ENCODE data around the gene PRUNE1. TPM values are rescaled to one million over a fixed set of nuclear protein-coding genes. Genes with fewer than 3 reads are reported as not detected.

Gene PRUNE1
- total RNA-seq, 2 donors from 2014 or later = 12.5 to 15.3 TPM

- H3K4me3 Mint-ChIP-seq = no peak overlapping the region
- no peak overlapping the region for H3K27ac Mint-ChIP-seq
- H3K36me3 Mint-ChIP-seq (ENCODE audit: low read depth) = peaks cover 12% of the 10 kb centered on the region
- peaks cover 10% of the 10 kb centered on the region for H3K4me1 Mint-ChIP-seq
- no peaks in the 10 kb centered on the region for H3K27me3 Mint-ChIP-seq
- no peaks in the 10 kb centered on the region for H3K9me3 Mint-ChIP-seq
- ATAC-seq (replicated peaks) = no peak
Observed at GRCh38 chr1:151039521-151039920, 31.3 kb downstream of the PRUNE1 start.

GRCh38 chr1:151043163-151043562, 34.9 kb downstream of the PRUNE1 start:
- no peaks in the 10 kb centered on the region for H3K27me3 Mint-ChIP-seq
- no peaks in the 10 kb centered on the region for H3K9me3 Mint-ChIP-seq
- peak; percentile 47 for ATAC-seq (replicated peaks)
- H3K4me1 Mint-ChIP-seq = peaks cover 15% of the 10 kb centered on the region
- H3K27ac Mint-ChIP-seq = peak overlapping the region; percentile 12
- H3K4me3 Mint-ChIP-seq = no peak overlapping the region
- no peaks in the 10 kb centered on the region for H3K36me3 Mint-ChIP-seq (ENCODE audit: low read depth)

DNA sequence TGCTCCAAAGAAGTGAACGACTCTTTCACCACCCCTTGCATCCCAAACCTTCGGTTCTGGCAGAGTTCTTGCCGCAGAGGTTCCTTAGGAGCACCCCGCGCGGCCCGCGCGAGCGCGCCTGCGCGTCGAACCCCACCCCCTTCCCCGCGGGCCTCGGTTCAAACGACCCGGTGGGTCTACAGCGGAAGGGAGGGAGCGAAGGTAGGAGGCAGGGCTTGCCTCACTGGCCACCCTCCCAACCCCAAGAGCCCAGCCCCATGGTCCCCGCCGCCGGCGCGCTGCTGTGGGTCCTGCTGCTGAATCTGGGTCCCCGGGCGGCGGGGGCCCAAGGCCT, 39.3 kb downstream of the PRUNE1 start, which contains the start of gene C1orf56:
TSS of gene C1orf56 (plus strand) at position 161 of the 334 bp plus-strand sequence. CDS start at position 258, 97 bp downstream.
- Mint-ChIP-seq H3K27ac (peak within 1 kb of the TSS; percentile 84), H3K27me3 (no peaks in the 10 kb centered on the region), H3K9me3 (no peaks in the 10 kb centered on the region), H3K36me3 (ENCODE audit: low read depth) (peaks cover 29% of the 10 kb centered on the region), H3K4me3 (peak within 1 kb of the TSS; percentile 89), H3K4me1 (peaks cover 15% of the 10 kb centered on the region)
- ATAC-seq (replicated peaks) = peak; percentile 79

GRCh38 chr1:151047925-151048644, 39.8 kb downstream of the PRUNE1 start:
- Mint-ChIP-seq H3K36me3 (ENCODE audit: low read depth) (peaks cover 34% of the 10 kb centered on the region), H3K27ac (peak overlapping the region; percentile 84), H3K9me3 (no peaks in the 10 kb centered on the region), H3K27me3 (no peaks in the 10 kb centered on the region), H3K4me1 (peaks cover 10% of the 10 kb centered on the region), H3K4me3 (peak overlapping the region; percentile 89)
- peak; percentile 71 for ATAC-seq (replicated peaks)

DNA sequence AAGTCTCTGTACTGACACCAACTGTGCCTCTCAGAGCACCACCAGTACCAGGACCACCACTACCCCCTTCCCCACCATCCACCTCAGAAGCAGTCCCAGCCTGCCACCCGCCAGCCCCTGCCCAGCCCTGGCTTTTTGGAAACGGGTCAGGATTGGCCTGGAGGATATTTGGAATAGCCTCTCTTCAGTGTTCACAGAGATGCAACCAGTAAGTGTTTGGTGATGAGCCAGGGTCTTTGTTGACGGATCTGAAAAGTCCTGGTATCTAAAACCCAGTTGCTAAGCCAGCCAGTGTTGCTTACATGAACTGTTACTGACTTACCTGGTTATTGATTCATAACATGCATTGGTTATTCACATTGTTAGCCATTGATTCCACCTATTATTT, 40.4 kb downstream of the PRUNE1 start:
- peaks cover 40% of the 10 kb centered on the region for H3K36me3 Mint-ChIP-seq (ENCODE audit: low read depth)
- no peaks in the 10 kb centered on the region for H3K27me3 Mint-ChIP-seq
- peaks cover 8% of the 10 kb centered on the region for H3K4me1 Mint-ChIP-seq
- H3K4me3 Mint-ChIP-seq = peak overlapping the region; percentile 89
- peak overlapping the region; percentile 84 for H3K27ac Mint-ChIP-seq
- no peak for ATAC-seq (replicated peaks)
- no peaks in the 10 kb centered on the region for H3K9me3 Mint-ChIP-seq

GRCh38 chr1:151049458-151049857, 41.2 kb downstream of the PRUNE1 start:
- H3K9me3 Mint-ChIP-seq = no peaks in the 10 kb centered on the region
- H3K4me3 Mint-ChIP-seq = peak overlapping the region; percentile 89
- H3K4me1 Mint-ChIP-seq = peaks cover 8% of the 10 kb centered on the region
- H3K27me3 Mint-ChIP-seq = no peaks in the 10 kb centered on the region
- peak overlapping the region; percentile 9 for H3K27ac Mint-ChIP-seq
- H3K36me3 Mint-ChIP-seq (ENCODE audit: low read depth) = peaks cover 48% of the 10 kb centered on the region
- no peak for ATAC-seq (replicated peaks)

- peaks cover 14% of the 10 kb centered on the region for H3K4me1 Mint-ChIP-seq
Observed at GRCh38 chr1:151050051-151050688, 41.9 kb downstream of the PRUNE1 start.

GRCh38 chr1:151051356-151052009, 43.2 kb downstream of the PRUNE1 start:
- H3K27me3 Mint-ChIP-seq = no peaks in the 10 kb centered on the region
- ATAC-seq (replicated peaks) = no peak
- peaks cover 24% of the 10 kb centered on the region for H3K4me1 Mint-ChIP-seq
- H3K27ac Mint-ChIP-seq = peak overlapping the region; percentile 80
- H3K36me3 Mint-ChIP-seq (ENCODE audit: low read depth) = peaks cover 68% of the 10 kb centered on the region
- no peak overlapping the region for H3K4me3 Mint-ChIP-seq
- no peaks in the 10 kb centered on the region for H3K9me3 Mint-ChIP-seq

More at GRCh38 chr1:151050051-151050688, 41.9 kb downstream of the PRUNE1 start:
- Mint-ChIP-seq H3K36me3 (ENCODE audit: low read depth) (peaks cover 55% of the 10 kb centered on the region), H3K9me3 (no peaks in the 10 kb centered on the region), H3K27ac (peak overlapping the region; percentile 9), H3K4me3 (no peak overlapping the region), H3K27me3 (no peaks in the 10 kb centered on the region)
- no peak for ATAC-seq (replicated peaks)

- H3K9me3 Mint-ChIP-seq = no peaks in the 10 kb centered on the region
- ATAC-seq (replicated peaks) = no peak
- H3K27ac Mint-ChIP-seq = peak overlapping the region; percentile 99
- peak overlapping the region; percentile 97 for H3K4me3 Mint-ChIP-seq
- H3K27me3 Mint-ChIP-seq = no peaks in the 10 kb centered on the region
- H3K36me3 Mint-ChIP-seq (ENCODE audit: low read depth) = peaks cover 96% of the 10 kb centered on the region
- H3K4me1 Mint-ChIP-seq = peaks cover 23% of the 10 kb centered on the region
Observed at GRCh38 chr1:151054971-151055547, 46.8 kb downstream of the PRUNE1 start.

- Mint-ChIP-seq H3K36me3 (ENCODE audit: low read depth) (peaks cover 91% of the 10 kb centered on the region), H3K4me3 (peak overlapping the region; percentile 97), H3K4me1 (peaks cover 23% of the 10 kb centered on the region), H3K27ac (peak overlapping the region; percentile 99), H3K9me3 (no peaks in the 10 kb centered on the region), H3K27me3 (no peaks in the 10 kb centered on the region)
- no peak for ATAC-seq (replicated peaks)
Observed at GRCh38 chr1:151055581-151055980, 47.3 kb downstream of the PRUNE1 start.

GRCh38 chr1:151056149-151056548, 47.9 kb downstream of the PRUNE1 start:
- Mint-ChIP-seq H3K36me3 (ENCODE audit: low read depth) (peaks cover 85% of the 10 kb centered on the region), H3K9me3 (no peaks in the 10 kb centered on the region), H3K27me3 (no peaks in the 10 kb centered on the region), H3K27ac (peak overlapping the region; percentile 99), H3K4me3 (peak overlapping the region; percentile 97), H3K4me1 (peaks cover 24% of the 10 kb centered on the region)
- no peak for ATAC-seq (replicated peaks)

DNA sequence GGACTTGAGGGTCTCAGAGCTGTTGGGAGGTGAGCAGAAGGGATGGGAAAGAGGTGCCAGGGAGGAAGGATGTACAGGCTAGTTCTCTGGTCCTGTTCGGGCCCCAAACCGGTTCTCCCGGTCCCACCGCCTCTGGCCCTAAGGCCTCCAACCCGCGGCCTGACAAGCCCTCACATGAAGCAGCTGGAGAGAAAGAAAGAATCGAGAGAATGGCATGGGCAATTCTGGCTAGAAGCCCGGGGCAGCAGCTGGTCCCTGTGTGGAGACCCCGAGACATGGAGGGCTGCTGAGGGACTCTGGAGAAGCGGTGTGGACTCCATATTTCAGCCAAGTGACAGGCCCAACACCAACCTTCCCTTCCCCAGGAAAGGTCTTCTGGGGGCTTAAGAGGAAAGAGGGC, 50.4 kb downstream of the PRUNE1 start:
- H3K27ac Mint-ChIP-seq = peak overlapping the region; percentile 99
- peaks cover 32% of the 10 kb centered on the region for H3K4me1 Mint-ChIP-seq
- H3K4me3 Mint-ChIP-seq = peak overlapping the region; percentile 97
- ATAC-seq (replicated peaks) = no peak
- H3K36me3 Mint-ChIP-seq (ENCODE audit: low read depth) = peaks cover 60% of the 10 kb centered on the region
- H3K9me3 Mint-ChIP-seq = no peaks in the 10 kb centered on the region
- no peaks in the 10 kb centered on the region for H3K27me3 Mint-ChIP-seq

DNA sequence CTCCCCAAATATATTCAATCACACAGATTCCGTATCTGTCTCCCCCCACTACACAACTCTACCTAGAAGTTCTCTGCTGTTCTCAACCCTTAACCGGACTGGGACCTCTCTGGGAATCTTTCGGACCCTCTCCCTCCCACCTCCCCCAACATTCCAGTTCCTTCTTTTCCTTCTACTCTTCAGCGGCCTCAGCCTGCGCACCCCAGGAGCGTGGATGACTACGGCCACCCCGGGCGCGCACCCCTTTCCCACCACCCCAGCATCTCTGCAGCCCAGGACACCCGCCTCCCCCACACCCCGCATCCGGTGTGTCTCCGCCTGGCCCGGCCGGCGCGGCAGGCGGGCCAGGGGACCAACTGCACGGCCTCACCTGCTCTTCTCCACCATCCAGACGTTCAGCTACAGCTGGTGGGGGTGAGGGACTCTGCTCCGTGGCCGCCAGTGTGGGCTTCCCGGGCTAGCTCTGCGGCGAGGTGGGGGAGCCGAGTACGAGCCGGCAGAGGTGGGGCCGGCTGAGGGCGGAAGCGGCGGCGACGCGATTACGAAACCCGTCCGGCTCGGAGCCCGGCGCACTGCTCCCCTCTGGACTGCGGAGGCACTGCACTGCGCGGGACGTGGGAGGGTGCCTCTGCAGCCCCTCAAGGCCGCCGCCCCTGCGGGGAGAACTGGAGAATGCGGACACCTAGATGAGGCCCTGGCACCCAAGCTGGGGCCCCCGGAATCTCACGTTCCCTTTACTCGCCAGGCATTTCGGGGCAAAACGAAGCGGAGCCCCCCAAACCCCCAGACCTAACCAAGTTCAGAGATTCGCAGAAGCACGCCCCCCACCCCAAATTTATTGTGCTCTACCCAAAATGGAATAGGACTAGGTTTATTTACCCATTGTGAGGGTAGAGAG, 51.1 kb downstream of the PRUNE1 start, which contains the start of gene CDC42SE1:
TSS of gene CDC42SE1 (minus strand) at position 514 of the 898 bp plus-strand sequence. CDS start 3,892 bp downstream, outside the sequence.
- Mint-ChIP-seq H3K9me3 (no peaks in the 10 kb centered on the region), H3K4me1 (peaks cover 32% of the 10 kb centered on the region), H3K4me3 (peak within 1 kb of the TSS; percentile 97), H3K27ac (peak within 1 kb of the TSS; percentile 99), H3K36me3 (ENCODE audit: low read depth) (peaks cover 53% of the 10 kb centered on the region), H3K27me3 (no peaks in the 10 kb centered on the region)
- peak; percentile 77 for ATAC-seq (replicated peaks)

Measured in activated T-helper 17 cell treated with anti-CD3 and anti-CD28 coated beads, Interleukin-2, amount 50 U/mL, for 72 hours (primary cell).